GM12878 (cell line): ENCODE data around the gene CHRDL2. TPM values are rescaled to one million over a fixed set of nuclear protein-coding genes. Genes with fewer than 3 reads are reported as not detected.

Source experiments
- ATAC-seq: fragments of 200-7000 bp; cut with Tn5 transposase; 3 replicates; pipeline ENCODE4 v1.9.1; 2020; ENCODE audit warnings: mild to moderate bottlenecking, moderate library complexity
- BruUV-seq: library from RNA; stranded (reverse); fragments of 400-500 nt; replicated peaks from 2 replicates; lab custom pipeline; 2021; lab: Mats Ljungman, UMichigan
- CTCF ChIA-PET: fragments of 300-600 bp; sonication (Branson Sonifier 250); formaldehyde crosslinking; extraction: SDS; loops from one replicate; lab custom pipeline; 2021; ENCODE audit warnings: inconsistent platforms; lab: Yijun Ruan, JAX
- POLR2A ChIA-PET: fragments of 350-600 bp; formaldehyde crosslinking; extraction: SDS; loops from one replicate; lab custom pipeline; 2021; ENCODE audit warnings: inconsistent platforms; lab: Charles Lee
- RAD21 ChIA-PET: fragments of 300-600 bp; sonication (Branson Sonifier 250); formaldehyde crosslinking; loops from one replicate; lab custom pipeline; 2023; ENCODE audit warnings: antibody characterized with exemption; ENCODE audit not compliant: unreplicated experiment; lab: Charles Lee
- SMC1A ChIA-PET: fragments of 300-600 bp; sonication (Branson Sonifier 250); formaldehyde crosslinking; loops from one replicate; lab custom pipeline; 2023; ENCODE audit not compliant: unreplicated experiment, uncharacterized antibody; lab: Charles Lee
- DNase-seq: peaks from one replicate; pipeline ENCODE4 v3.0.0-alpha.2; 2011; ENCODE audit warnings: low read depth, low spot score
- FAIRE-seq: peaks from 3 replicates; lab custom pipeline; 2011; peaks lifted over from hg19 to GRCh38; lab: Jason Lieb, UNC
- H2AFZ ChIP-seq: 2 replicates; pipeline ENCODE4 v1.6.0; 2011; ENCODE audit warnings: low read depth, low read length, control low read depth; ENCODE audit not compliant: control insufficient read depth
- H3K27ac ChIP-seq: 2 replicates; pipeline ENCODE4 v1.5.1; 2011; ENCODE audit warnings: control low read depth; ENCODE audit not compliant: control insufficient read depth, insufficient read depth
- H3K27me3 ChIP-seq, 2 experiments: replicated peaks in 1 of 2; 2 replicates each; pipeline versions ENCODE4 v1.6.0 to v1.6.1; 2011; ENCODE audit warnings: low read length in 1 of 2; ENCODE audit not compliant: control insufficient read depth in 2 of 2, insufficient read depth in 2 of 2
- H3K36me3 ChIP-seq, 2 experiments: 2 replicates each; pipeline ENCODE4 v1.5.1; 2011; ENCODE audit warnings: low read length in 1 of 2; ENCODE audit not compliant: control insufficient read depth in 2 of 2, insufficient read depth in 2 of 2
- H3K4me1 ChIP-seq: 2 replicates; pipeline ENCODE4 v1.6.1; 2011; ENCODE audit warnings: mild to moderate bottlenecking, low read length, moderate library complexity, mixed read lengths; ENCODE audit not compliant: control insufficient read depth, insufficient read depth
- H3K4me2 ChIP-seq: 2 replicates; pipeline ENCODE4 v1.6.0; 2011; ENCODE audit warnings: control low read depth; ENCODE audit not compliant: control insufficient read depth, insufficient read depth
- H3K4me3 ChIP-seq: fragments of 200-600 bp; sonication (generic); 2 replicates; pipeline ENCODE4 v1.5.1; 2016
- H3K79me2 ChIP-seq: 2 replicates; pipeline ENCODE4 v1.6.0; 2011; ENCODE audit warnings: low read length; ENCODE audit not compliant: control insufficient read depth, insufficient read depth
- H3K9ac ChIP-seq: 2 replicates; pipeline ENCODE4 v1.8.0; 2011; ENCODE audit warnings: low read length, control low read depth, mixed read lengths; ENCODE audit not compliant: control insufficient read depth, insufficient read depth
- H3K9me3 ChIP-seq: replicated peaks from 3 replicates; pipeline ENCODE4 v1.5.1; 2011; ENCODE audit warnings: mild to moderate bottlenecking, low read length; ENCODE audit not compliant: control insufficient read depth, insufficient read depth
- H4K20me1 ChIP-seq: 2 replicates; pipeline ENCODE4 v1.6.0; 2011; ENCODE audit not compliant: control insufficient read depth, insufficient read depth
- BACH1 ChIP-seq: fragments of 450-650 bp; IDR thresholded peaks from 2 replicates; pipeline ENCODE4 v1.6.1; 2017; ENCODE audit warnings: mild to moderate bottlenecking, borderline replicate concordance
- BMI1 ChIP-seq: fragments of 450-650 bp; IDR thresholded peaks from 2 replicates; pipeline ENCODE4 v1.6.1; 2016; ENCODE audit warnings: mild to moderate bottlenecking, moderate library complexity, borderline replicate concordance
- ETV6 ChIP-seq, 2 experiments: fragments of 450-650 bp in 1 of 2; IDR thresholded peaks in 1 of 2; conservative IDR thresholded peaks in 1 of 2; 2 replicates each; pipeline ENCODE4 v1.6.1; 2014; ENCODE audit warnings: antibody characterized with exemption in 1 of 2, borderline replicate concordance in 1 of 2, low read depth in 1 of 2, mild to moderate bottlenecking in 1 of 2, moderate library complexity in 1 of 2
- IRF4 ChIP-seq: IDR thresholded peaks from 2 replicates; pipeline ENCODE4 v1.6.1; 2011; ENCODE audit warnings: low read depth, low read length
- POLR2AphosphoS5 ChIP-seq: IDR thresholded peaks from 2 replicates; pipeline ENCODE4 v1.6.1; 2011; ENCODE audit warnings: mild to moderate bottlenecking, low read length, inconsistent platforms
- RELB ChIP-seq: fragments of 450-650 bp; IDR thresholded peaks from 2 replicates; pipeline ENCODE4 v1.6.1; 2017; ENCODE audit warnings: low read depth, mild to moderate bottlenecking, moderate library complexity
- RUNX3 ChIP-seq: IDR thresholded peaks from 2 replicates; pipeline ENCODE4 v1.6.1; 2012; ENCODE audit warnings: low read length, inconsistent platforms
- SMAD5 ChIP-seq: IDR thresholded peaks from 2 replicates; pipeline ENCODE4 v1.6.1; 2016; ENCODE audit warnings: antibody characterized with exemption, low read depth
- SMC3 ChIP-seq: IDR thresholded peaks from 2 replicates; pipeline ENCODE4 v1.6.1; 2011; ENCODE audit warnings: low read length, improper control_type of control experiment, borderline replicate concordance
- ZBTB4 ChIP-seq: fragments of 450-650 bp; formaldehyde crosslinking; IDR thresholded peaks from 2 replicates; pipeline ENCODE4 v1.4.0; 2022; ENCODE audit warnings: mild to moderate bottlenecking, moderate library complexity
- ZNF274 ChIP-seq: IDR thresholded peaks from one replicate; pipeline ENCODE4 v1.8.0; 2011; ENCODE audit not compliant: insufficient read length, insufficient read depth
- WGBS: methylation state at CpG from one replicate; pipeline ENCODE4 v1.1.6; 2016; ENCODE audit warnings: low lambda C conversion rate; ENCODE audit not compliant: insufficient replicate concordance, insufficient coverage; ENCODE audit errors: missing lambda C conversion rate; 5-methylcytosine and 5-hydroxymethylcytosine counted together
- in situ Hi-C: fragments of 300-500 bp; cut with MboI; formaldehyde crosslinking; loops from 9 replicates; pipeline ENCODE4 v1.14.3; 2018; ENCODE audit warnings: mixed read lengths
- intact Hi-C: fragments of 100-400 bp; cut with micrococcal nuclease; formaldehyde crosslinking; loops from one replicate; pipeline ENCODE4 v1.14.2; 2022; ENCODE audit not compliant: unreplicated experiment
- polyA plus RNA-seq, 11 experiments: library from polyadenylated mRNA; depleted of rRNA in 4 of 11; unstranded in 6 of 11; stranded (reverse) in 5 of 11; fragments of >200 nt; fragmentation: Nextera tagmentation in 4 of 11; fragmentation: Illumina TruSeq in 1 of 11; extraction: Ambion mirVana in 4 of 11; extraction: Trizol in 1 of 11; gene quantifications; 1 replicate in 1 of 11; 2 replicates in 10 of 11; pipeline versions ENCODE4 v1.2.1 to v1.2.3, GENCODE V29; 2011 to 2016; ENCODE audit warnings: inconsistent platforms in 2 of 11, missing spikeins in 2 of 11, low read depth in 1 of 11
- total RNA-seq, 4 experiments: library from RNA; depleted of rRNA in 3 of 4; stranded (reverse); fragments of >200 nt in 3 of 4; fragmentation: Illumina TruSeq in 1 of 4; extraction: Trizol in 1 of 4; gene quantifications; 2 replicates each; pipeline versions ENCODE4 v1.2.1 to v1.2.3, GENCODE V29; 2013 to 2021

CHRDL2 gene
- total and polyA plus RNA-seq, 10 of the 15 experiments (the other 5 are each of a cell fraction or from before 2014, with no cell fraction given): not detected

- no peak for TF ChIP-seq RELB
Observed at GRCh38 chr11:74647831-74648230, 83.4 kb downstream of the CHRDL2 start (continued).

GRCh38 chr11:74647404-74647803, 83.8 kb downstream of the CHRDL2 start:
- Histone ChIP-seq H3K9ac (no peak overlapping the region), H2AFZ (no peak overlapping the region), H3K79me2 (no peaks in the 10 kb centered on the region), H3K27me3 (no peaks in the 10 kb centered on the region), H4K20me1 (no peaks in the 10 kb centered on the region), H3K36me3 (peaks cover 0 to 10% of the 10 kb centered on the region in 2 experiments; a peak in 1 of 4 replicates), H3K27ac (no peak overlapping the region), H3K4me1 (no peaks in the 10 kb centered on the region), H3K4me3 (no peak overlapping the region), H3K4me2 (no peak overlapping the region), H3K9me3 (no peaks in the 10 kb centered on the region)
- ChIA-PET RAD21 (no interaction called here), SMC1A (no interaction called here), CTCF (interaction anchor here (0.6 kb wide), 1 partner anchor 410 kb away, joined by 3 read pairs; no protein-coding TSS in a partner anchor), POLR2A (no interaction called here)
- intact Hi-C loops (no loop called here), in situ Hi-C loops (no loop called here)
- no TSS peak for BruUV-seq
- ATAC-seq: no peak
- DNase-seq: no peak
- no peak for FAIRE-seq
- TF ChIP-seq BACH1: no peak
- no peak for TF ChIP-seq SMC3

GRCh38 chr11:74646954-74647353, 84.3 kb downstream of the CHRDL2 start:
- H3K27me3 ChIP-seq: no peaks in the 10 kb centered on the region
- H2AFZ ChIP-seq: no peak overlapping the region
- H3K27ac ChIP-seq: no peak overlapping the region
- intact Hi-C loops: no loop called here
- no peak for ATAC-seq
- WGBS: 88% methylated on average over 7 of the region's 7 CpGs
- FAIRE-seq: no peak
- H3K9ac ChIP-seq: no peak overlapping the region
- POLR2A ChIA-PET: no interaction called here
- H3K4me3 ChIP-seq: no peak overlapping the region
- in situ Hi-C loops: no loop called here
- CTCF ChIA-PET: interaction anchor here (0.6 kb wide), 1 partner anchor 494 kb away, joined by 3 read pairs; no protein-coding TSS in a partner anchor
- no peak for DNase-seq
- H3K4me1 ChIP-seq: no peaks in the 10 kb centered on the region
- SMC1A ChIA-PET: no interaction called here
- H3K36me3 ChIP-seq: peaks cover 0 to 10% of the 10 kb centered on the region in 2 experiments; a peak in 1 of 4 replicates
- H3K9me3 ChIP-seq: no peaks in the 10 kb centered on the region
- RAD21 ChIA-PET: no interaction called here
- H4K20me1 ChIP-seq: no peaks in the 10 kb centered on the region
- H3K79me2 ChIP-seq: no peaks in the 10 kb centered on the region
- no peak overlapping the region for H3K4me2 ChIP-seq
- BruUV-seq: no TSS peak
- TF ChIP-seq SMAD5 (no peak), IRF4 (no peak), BMI1 (no peak), POLR2AphosphoS5 (no peak), ZBTB4 (no peak), ETV6 (conservative IDR thresholded peaks at IDR 0.05 in 1 of 2, IDR thresholded peaks at IDR 0.05 in 1 of 2; ENCODE audit: borderline replicate concordance in 1 of 2, low read depth in 1 of 2) (no peak), RUNX3 (no peak), ZNF274 (no peak)
